RPMI8226 (cell line): ENCODE results near the gene STARD3.
A peak's percentile ranks its signal among the peaks of the same experiment; 100 is the strongest.
"Not testable (repeated sequence)": the region's sequence is repeated elsewhere in the genome, so short reads cannot be mapped to it uniquely, and the experiment has no call there.

Source experiments
- DNase-seq: peaks from one replicate; pipeline ENCODE4 v3.0.0-alpha.2; 2015

The STARD3 gene

DNA sequence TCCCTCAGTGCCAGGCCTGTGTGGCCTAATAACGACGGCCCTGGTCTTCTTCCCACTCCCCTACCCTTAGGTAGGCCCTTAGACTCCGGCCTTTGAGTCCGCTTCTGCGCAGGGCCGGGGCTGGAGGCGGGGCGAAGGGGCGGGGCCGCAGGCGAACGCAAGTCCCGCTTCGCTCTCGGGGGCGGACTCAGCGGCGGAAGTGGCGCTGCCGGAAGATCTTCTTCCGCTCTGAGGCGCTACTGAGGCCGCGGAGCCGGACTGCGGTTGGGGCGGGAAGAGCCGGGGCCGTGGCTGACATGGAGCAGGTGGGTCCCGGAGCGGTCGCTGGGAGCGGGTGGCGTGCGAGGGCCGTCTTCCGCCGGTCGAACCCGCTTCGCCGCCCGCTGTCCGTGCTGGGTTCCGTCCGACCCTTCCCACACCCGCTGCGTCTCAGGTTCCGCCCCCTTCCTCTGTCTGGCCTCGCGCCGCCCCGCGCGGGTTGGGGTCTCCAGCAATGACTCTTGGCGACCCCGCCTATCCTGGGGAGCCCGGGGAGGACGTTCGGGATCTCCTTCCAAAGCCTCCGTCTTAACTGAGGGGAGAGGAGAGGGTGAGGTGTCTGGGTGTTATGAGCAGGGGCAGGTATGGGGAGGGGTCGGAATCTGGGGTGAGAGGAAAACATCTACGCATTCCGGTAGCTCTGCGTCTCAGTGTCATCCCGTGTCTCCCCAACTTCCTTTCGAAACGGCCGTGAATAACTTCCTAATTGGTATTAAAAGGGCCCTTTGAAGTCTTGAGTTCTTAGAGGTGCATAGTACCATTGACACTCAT, at the start of gene STARD3:
STARD3 (plus strand) TSS at position 218 of the 810 bp plus-strand sequence. CDS start 16,388 bp downstream, outside the sequence.
- peak; percentile 92 for DNase-seq

DNA sequence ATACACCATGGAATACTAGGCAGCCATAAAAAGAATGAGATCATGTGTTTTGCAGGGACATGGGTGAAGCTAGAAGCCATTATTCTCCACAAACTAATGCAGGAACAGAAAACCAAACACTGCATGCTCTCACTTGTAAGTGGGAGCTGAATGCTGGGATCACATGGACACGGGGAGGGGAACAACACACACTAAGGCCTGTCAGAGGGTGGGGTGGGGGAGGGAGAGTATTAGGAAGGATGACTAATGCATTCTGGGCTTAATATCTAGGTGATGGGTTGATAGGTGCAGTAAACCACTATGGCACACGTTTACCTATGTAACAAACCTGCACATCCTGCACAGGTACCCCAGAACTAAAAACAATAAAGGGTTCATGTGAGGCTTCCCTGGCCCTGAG, 46.8 kb upstream of the STARD3 start:
- DNase-seq = not testable (repeated sequence)

DNA sequence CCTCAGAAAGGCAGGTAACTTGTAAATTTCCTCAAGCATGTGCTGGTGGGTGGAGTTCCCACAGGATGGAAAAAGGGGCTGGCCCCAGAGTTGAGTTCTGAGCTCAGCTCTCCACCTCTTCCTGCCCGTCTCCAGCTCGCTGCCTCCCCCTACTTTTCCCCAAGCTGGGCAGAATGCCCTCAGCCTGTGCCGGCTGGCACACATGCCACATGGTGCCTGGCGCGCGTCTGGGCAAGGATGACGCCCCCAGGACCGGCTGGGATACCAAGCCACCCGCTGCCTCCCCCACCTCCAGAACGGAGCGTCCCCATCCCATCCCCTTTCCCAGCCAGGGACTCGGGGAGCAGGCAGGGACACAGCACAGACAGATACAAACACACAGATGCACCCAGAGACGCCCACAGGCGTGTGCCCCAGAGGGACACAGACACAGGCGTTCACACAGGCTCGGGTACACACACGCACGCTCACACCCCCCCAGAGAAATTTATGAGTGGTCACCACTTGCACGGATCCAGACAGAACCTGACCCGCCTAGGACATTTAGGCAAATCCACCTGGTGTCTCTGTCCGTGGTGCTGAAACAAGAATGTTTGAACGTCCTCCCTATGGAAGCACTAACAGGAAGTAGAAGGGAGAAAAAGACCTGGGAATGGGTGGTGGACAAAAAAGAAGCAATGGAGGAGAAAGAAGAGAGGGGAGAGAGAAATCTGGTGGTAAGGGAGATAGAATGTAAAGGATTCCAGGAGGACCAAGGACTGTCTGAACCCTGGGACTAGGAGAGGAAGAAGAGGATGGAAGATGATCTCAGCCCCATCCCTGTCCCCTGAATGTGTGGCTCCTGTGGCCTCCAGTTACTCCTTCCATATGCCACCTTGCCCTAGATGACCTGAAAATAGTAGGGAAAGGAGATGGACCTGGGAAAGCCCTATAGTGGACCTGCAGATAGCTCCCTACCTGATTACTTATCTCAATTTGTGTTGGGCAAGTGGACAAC, 44.7 kb upstream of the STARD3 start:
- DNase-seq = peak; percentile 70

DNA sequence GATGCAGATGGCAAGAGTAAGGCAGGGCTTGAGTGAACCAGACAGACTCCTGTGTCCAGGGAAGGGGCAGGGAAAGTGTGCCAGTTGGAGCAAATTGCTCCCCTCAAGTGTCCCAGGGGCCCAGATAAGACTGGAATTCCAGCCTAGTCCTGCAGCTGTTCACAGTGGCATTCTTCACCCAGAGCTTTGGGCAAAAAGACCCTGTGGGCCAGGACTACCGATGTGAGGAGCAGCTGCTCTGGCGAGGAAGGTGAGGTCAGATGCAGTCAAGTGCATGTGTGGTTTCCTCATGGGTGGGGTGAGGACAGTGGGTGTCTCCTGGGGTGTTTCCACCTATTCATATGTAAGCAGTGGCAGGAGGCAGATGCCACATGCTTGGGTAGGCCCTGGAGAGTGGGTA, 43.6 kb upstream of the STARD3 start:
- no peak for DNase-seq

DNA sequence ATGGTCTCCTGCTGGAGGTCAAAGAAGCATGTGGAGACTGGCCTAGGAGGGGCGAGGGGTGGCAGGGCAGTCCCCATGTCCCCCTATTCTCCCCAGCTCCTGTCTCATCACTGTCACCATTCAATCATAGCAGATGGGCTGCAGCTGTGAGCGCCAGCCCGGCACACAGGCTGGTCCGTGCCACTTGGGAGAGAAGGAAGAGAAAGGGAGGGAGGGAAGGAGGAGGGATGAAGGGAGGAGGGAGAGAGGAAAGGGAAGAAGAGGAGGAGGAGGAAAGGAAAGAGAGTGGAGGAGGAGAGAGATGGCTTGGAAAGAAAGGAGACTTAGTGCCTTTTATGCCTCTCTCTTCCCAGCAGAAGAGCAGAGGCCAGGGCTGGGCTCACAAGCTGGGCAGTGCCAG, 41.6 kb upstream of the STARD3 start:
- DNase-seq = no peak

DNA sequence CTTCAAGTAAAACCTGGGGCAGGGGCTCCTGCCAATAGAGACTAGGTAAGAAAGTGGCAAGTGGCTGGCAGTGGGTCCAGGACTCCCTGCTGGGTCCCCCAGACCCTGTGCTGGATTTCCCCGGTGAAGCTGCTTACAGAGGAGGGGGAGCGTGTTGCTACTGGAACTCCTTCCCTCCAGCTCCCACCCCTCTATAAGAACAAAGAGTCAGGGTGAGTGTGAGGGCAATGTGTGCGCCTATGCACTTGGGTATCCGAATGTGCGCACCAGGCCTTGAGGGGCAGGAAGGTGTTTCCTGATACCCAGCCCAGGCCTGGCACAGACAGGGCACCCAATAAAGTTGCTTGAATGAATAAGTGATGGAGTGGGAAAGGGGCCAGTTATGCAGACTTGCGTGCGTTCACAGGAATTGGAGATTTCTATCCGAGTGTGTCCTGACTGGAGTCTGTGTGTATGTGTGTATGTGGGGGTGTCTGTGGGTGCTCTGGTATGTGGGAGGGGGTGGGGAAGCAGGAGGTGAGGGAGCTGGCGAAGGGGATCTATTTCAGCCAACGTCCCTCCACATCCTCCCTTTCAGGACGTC, 40.9 kb upstream of the STARD3 start:
- DNase-seq = no peak

DNA sequence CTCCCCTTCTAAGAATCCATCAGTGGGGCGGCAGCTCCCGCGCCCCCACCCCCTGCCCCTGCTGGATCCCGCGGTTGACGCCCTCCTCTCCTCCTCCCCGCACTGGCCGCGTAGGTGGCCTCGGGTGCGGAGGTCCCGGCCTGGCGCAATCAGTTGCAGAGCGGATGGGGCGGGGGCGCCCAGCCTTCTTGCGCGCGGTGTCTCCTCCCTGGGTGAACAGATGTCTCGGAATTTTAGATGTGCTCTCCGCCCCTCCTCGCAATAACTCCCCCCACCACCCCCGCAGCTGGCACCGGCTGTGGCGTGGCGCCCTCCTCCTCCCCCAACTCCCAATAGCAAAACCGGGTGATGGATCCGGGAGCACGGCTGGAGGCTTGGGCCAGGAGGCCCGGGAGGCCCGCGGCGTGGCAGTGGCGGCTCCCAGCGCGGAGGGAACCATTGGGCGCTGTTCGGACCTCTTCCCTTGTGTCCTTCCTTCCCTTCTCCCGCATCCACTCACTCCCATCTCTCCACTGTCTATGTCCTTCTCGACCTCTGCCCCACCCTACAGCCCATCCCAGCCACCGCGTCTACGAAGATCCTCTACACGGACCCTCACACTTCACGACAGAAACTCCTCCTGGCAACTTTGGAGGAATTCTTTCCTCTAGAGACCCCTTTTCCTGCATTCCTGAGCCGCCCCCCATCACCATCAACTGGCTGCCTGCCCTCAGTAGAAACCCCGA, 40.2 kb upstream of the STARD3 start:
- DNase-seq = no peak

DNA sequence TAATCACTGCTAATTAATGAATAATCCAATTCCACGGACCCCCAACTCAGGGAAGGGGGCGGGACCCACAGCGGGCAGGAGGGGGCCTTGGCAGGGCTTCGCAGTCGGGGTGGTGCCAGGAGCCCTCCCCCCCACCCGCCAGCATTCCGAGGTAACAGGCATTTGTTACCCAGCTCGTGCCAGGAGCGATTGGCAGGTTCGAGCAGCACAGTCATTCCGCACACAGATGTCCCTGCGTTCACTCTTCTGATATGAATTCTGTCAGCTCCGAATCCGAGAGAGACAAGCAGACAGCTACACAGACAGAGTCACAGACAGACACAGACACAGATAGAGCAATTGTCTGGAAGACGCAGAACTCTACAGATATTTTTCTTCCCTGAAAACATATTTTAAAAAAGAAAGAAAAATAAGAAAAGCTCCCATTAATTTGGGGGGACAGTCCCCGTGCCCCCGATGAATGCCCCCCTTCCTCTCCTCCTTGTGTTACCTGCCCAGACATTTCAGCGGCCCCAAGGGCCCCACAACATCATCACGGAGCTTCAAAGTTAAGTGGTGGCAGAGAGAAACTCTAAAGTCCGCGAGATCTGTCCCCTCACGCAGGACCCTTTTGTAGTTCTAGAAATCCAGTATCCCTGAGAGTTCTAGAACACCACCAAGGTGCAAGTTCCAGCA, 39.4 kb upstream of the STARD3 start:
- DNase-seq = no peak

DNA sequence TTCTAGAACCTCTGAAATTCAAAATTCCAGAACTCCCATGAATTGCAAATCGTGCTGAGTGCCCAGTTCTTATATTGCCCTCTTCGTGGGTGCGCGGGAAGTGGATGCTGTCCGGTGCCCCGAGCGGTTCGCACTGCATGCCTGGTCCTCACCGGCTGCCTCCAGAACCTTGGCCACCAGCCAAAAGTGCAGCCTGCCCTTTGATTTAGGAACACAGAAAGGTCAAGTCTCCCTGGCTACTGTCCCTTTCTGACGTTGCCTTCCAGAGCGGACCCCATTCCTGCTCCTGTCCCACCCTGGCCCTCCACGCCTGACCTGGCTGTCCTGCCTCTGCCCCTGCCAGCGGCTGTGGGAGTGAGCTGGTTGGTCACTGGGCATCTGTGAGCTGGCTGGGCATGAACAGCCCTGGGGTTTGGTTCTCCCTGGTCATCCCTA, 38.9 kb upstream of the STARD3 start:
- peak; percentile 29 for DNase-seq

DNA sequence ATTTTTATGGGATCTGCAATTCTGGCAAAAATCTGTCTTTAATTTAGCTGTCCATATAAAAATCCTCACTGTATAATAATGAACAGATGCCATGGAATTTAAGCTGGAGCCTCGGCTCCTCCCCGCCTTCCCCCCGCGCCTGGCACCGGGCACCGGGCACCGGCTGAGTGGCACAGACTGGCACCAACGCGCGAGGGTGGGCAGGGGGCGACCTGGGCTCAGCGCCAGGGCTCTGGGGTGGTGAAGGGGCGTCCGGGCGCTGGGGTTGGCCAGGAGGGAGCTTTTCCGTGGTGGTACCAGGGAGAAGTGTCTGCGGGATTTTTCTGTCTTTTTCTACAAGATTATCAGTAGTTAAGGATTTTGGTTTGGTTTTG, 38.3 kb upstream of the STARD3 start:
- no peak for DNase-seq

DNA sequence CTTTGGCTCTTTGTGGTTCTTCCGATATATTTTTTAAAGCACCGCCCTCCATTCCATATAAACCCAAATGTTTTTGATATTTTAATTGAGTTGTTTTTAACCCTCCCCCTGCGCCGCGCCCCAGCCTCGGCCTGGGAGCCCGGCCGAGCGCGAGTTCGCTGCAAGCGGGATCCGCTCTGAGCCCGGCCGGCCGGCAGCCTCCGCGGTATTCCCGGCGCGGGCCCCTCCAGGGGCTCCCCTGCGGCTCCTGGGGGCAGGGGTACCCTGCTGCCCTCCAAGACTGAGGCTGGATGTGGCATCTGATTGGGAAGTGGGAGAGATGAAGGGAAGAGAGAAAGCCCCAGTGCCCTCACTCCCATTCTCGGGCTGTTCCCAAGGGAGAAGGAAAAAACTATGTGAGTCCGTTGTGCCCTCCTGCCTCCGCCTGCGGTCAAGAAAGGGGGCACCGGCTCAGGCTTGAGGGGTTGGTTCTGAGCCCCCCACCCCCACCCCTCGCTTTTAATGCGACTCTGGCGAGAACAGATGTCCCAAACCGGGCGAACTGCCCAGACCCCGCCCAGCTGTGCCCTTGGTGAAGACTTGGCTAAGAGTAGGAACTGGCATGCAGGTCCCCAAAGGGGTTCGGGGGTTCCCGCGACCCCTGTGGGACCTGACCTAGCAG, 37.8 kb upstream of the STARD3 start:
- DNase-seq = peak; percentile 61

DNA sequence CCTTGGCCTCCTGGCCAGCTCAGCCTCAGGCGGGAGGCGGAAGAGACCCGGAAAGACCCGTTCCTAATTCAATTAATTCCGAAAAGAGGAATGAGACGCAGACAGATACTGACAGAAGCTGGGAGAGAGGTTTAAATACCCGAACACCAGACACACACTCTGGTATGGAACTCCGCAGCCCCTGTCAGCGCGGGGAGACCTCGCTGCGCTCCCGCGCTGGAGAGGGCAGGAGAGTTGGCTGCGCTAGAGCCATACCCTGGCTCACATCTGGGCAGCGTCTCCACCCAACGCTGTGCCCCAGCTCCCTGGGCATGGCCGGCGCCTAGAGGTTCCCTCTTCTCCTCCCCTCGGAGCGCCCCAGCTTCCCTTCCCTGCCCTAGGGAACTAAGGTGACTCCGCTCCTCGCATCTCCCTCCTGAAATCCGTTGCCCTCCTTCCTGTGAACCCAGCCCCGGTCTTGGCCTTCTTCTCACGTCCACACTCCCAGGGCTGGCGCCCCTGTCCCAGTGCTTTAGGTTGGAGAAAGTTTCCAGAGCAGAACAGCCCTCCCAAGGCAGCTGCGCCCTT, 37.2 kb upstream of the STARD3 start:
- no peak for DNase-seq

DNA sequence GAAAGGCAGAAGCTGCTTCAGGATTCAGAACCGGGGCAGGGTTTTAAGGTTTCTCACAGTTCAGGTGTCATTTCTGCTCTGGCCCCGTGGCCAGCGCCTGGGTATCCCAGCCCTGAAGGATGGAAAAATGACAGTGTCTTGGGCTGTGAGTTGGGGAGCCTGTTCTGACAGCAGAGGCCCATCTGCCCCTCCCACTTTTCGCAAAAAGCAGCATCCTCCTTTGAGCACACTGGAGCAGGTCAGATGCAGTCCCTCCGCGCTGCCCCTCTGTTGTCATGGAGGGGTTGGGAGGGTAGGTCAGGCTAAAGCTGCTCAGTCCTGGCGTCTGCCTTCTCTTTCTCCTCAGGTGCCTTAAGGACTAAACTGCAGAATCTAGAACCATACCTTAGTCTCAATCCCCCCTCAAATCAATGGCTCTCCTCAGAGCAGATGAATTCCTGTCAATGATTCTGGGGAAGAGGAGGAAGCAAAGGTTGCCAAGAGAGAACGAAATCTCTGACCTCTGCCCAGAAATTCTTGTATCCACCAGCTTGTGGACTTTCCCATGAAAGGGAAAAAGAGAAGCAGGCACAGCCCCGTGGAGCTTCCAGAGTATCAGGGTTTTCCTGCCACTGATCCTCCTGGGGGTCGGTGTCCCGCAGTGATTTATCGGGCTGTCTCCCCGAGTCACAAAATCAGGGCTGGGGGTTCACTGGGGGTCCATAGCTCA, 36.5 kb upstream of the STARD3 start:
- no peak for DNase-seq

DNA sequence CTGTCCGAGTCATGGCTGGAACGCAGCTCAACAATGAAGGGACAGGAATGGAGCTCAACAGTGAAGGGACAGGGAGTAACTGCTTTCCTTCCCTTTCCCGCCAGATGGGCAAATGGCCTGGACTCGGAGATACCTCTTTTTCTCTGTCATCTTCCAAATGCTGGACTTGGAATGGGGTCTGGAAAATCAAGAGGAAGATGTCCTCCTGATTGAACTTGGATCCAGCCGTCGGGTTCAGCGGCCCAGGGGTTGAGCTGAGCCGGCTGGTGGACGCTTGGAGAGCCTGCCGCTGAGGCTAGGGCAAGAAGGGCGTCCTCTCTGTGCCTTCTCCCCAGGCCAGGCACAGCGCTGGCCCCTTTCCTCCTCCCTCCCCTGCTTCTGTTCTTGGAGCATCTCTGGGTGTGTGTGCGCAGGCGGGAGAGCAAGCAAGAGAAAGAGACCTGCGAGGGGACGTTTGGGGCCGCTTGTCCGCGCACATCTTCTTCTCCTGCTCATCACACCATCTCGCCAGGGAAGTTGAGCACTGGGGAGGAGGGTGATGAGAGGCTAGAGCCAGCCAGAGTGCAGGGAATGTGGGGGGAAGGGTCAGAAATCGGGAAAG, 35.8 kb upstream of the STARD3 start:
- no peak for DNase-seq

DNA sequence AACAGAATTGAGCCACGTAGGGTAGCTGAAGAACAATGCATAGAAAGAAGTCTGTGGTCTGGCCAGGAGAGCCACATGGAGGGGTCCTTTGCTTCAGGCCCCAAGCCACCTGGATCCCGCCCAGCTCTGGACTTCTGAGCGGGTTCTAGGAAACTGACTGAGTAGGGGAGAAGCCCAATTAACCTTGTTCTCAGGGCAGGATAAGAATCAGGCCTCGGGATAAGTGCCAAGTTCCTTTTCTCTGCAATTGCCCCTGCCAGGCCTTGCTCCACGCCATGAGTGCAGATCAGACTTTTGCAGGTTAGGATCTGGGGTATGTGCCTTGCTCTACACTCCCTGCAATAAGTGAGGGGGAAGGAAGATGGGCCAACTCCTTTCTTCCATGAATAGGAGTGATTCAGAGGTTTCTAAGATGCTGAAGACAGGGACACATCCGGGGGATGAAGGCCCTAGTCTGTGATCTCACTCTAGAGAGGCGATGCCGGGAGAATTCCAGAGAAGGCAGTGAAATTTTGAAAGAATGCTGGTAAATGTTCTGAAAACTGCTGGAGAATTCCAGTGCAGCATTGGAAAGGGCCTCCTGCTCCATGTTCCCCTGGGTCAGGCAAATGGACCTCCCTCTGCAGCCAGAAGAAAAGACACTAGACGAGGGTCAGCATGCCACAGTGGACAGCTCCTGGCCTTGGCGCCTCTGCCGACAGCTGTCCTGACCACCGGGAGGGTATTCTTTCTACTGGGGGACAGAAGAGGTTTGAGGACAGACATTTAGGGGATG, 35.0 kb upstream of the STARD3 start:
- DNase-seq = no peak

DNA sequence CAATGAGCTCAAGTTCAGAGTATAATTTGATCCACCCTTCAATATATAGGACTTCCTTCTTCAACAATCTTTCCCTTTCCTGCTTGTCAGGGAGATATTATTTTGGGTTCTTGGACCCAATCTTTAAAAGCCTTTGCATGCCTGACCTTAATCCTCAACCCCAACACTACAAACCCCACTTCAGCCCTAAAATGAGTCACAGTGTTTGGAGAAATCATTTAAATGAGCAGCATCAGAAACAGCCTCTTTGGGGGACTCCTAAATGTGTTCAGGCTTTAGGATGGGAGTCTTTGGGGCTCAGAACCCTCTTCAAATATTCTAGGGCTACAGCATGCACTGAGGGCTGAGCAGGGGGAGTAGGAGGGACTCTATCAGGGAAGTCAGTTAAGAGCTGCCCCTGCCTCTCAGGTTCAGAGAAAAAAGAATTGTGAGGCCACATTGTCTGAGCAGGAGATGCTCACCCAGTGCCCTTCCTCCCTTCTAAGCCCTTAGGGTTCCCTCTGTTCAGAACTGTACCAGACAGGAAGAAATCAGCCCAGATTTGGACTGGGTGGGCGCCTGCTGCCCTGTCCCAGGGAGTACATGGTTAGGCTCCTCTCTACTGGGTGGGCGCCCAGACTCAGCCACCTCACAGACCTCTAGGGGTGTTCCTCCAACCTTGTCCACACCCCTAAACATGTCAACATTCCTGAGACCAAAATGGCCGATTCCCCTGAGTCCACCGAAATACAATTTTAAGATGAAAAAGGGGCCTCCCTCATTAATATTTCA, 34.2 kb upstream of the STARD3 start:
- DNase-seq = no peak

DNA sequence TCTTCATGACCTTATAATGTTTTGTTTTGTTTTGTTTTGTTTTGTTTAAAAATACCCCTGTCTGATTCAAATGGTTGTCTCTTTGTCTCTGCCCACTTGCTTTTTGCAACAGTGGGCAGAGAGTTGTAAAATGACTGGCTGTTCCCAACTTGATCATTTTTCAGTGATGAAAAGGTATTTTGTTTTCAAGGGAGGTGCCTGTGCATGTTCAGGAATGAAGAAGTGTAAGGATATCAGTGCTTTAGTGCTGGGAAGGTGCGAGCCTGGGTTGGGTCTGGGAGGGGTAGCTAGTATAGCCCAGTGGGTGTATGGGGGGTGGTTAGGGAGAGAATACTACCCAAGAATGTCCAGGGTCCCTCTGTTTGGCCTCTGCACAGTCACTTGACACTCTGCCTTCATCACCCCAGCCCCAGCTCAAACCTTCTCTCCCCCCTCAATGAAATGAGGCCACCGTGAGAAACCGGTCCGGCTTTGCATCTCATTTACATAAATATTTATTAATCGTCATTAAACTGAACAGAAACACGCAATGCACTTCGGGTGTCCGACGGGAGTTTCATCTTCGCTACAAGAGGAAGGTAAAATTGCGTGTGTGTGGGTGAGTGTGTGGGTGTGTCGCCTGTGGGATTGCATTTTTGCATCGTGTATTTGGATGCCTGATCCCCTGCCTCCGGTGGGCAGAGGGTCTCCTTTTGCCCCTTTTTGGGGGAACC, 33.5 kb upstream of the STARD3 start:
- DNase-seq = no peak
